PC-9 (cell line): ENCODE results near the gene DLG2. TPM values are rescaled to one million over a fixed set of nuclear protein-coding genes. Genes with fewer than 3 reads are reported as not detected.
"Not testable (repeated sequence)": the region's sequence is repeated elsewhere in the genome, so short reads cannot be mapped to it uniquely, and the experiment has no call there.

Source experiments
- Bru-seq: library from RNA; stranded (reverse); fragments of 400-500 nt; gene quantifications from one replicate; lab custom pipeline; 2021; lab: Mats Ljungman, UMichigan
- BruChase-seq, 2 experiments: library from RNA; stranded (reverse); fragments of 400-500 nt; gene quantifications; one replicate each; lab custom pipeline; 2021; lab: Mats Ljungman, UMichigan
- BruUV-seq: library from RNA; stranded (reverse); fragments of 400-500 nt; replicated peaks from 2 replicates; lab custom pipeline; 2021; lab: Mats Ljungman, UMichigan
- CTCF ChIA-PET: fragments of 300-600 bp; sonication (Branson Sonifier 250); formaldehyde crosslinking; loops from one replicate; lab custom pipeline; 2022; ENCODE audit warnings: antibody characterized with exemption; lab: Charles Lee
- POLR2A ChIA-PET: fragments of 300-600 bp; sonication (Branson Sonifier 250); formaldehyde crosslinking; loops from one replicate; lab custom pipeline; 2022; ENCODE audit warnings: antibody characterized with exemption; ENCODE audit not compliant: unreplicated experiment; lab: Charles Lee
- DNase-seq, 2 experiments: peaks; one replicate each; pipeline versions ENCODE4 v3.0.0 to v3.0.0-alpha.2; 2015 to 2022; ENCODE audit warnings: mixed read lengths in 1 of 2
- H2AFZ ChIP-seq: fragments of 200-600 bp; sonication (generic); 2 replicates; pipeline ENCODE4 v1.8.1; 2017; ENCODE audit warnings: antibody characterized with exemption
- H3F3A ChIP-seq: fragments of 200-600 bp; sonication (generic); 2 replicates; pipeline ENCODE4 v1.8.1; 2017; ENCODE audit warnings: antibody characterized with exemption, mild to moderate bottlenecking, low read depth; ENCODE audit not compliant: insufficient read depth
- H3K27ac ChIP-seq: fragments of 200-600 bp; sonication (generic); 2 replicates; pipeline ENCODE4 v1.6.1; 2016; ENCODE audit warnings: mixed run types
- H3K27me3 ChIP-seq: fragments of 200-600 bp; sonication (generic); 2 replicates; pipeline ENCODE4 v1.6.1; 2016; ENCODE audit warnings: low read depth, mixed run types; ENCODE audit not compliant: insufficient read depth
- H3K36me3 ChIP-seq: fragments of 200-600 bp; sonication (generic); 2 replicates; pipeline ENCODE4 v1.6.1; 2016; ENCODE audit warnings: low read depth, mixed run types
- H3K4me1 ChIP-seq: fragments of 200-600 bp; sonication (generic); replicated peaks from 2 replicates; pipeline ENCODE4 v1.6.1; 2016; ENCODE audit warnings: mixed run types; ENCODE audit not compliant: insufficient read depth
- H3K4me2 ChIP-seq: fragments of 200-600 bp; sonication (generic); 2 replicates; pipeline ENCODE4 v1.6.1; 2017; ENCODE audit warnings: mixed run types
- H3K4me3 ChIP-seq: fragments of 200-600 bp; sonication (generic); 2 replicates; pipeline ENCODE4 v1.6.1; 2016; ENCODE audit warnings: mixed run types
- H3K79me2 ChIP-seq: fragments of 200-600 bp; sonication (generic); 2 replicates; pipeline ENCODE4 v1.6.1; 2017; ENCODE audit warnings: low read depth, mixed run types
- H3K9me2 ChIP-seq: fragments of 200-600 bp; sonication (generic); 2 replicates; pipeline ENCODE4 v1.8.1; 2017; ENCODE audit warnings: mild to moderate bottlenecking; ENCODE audit not compliant: insufficient read depth
- H3K9me3 ChIP-seq: fragments of 200-600 bp; sonication (generic); 2 replicates; pipeline ENCODE4 v1.8.1; 2016; ENCODE audit warnings: low read depth; ENCODE audit not compliant: insufficient read depth
- H4K20me1 ChIP-seq: fragments of 200-600 bp; sonication (generic); 2 replicates; pipeline ENCODE4 v1.8.1; 2017; ENCODE audit not compliant: insufficient read depth
- EZH2 ChIP-seq: fragments of 200-600 bp; sonication (generic); IDR thresholded peaks from 2 replicates; pipeline ENCODE4 v1.8.0; 2017; ENCODE audit warnings: antibody characterized with exemption, low read depth
- intact Hi-C: fragments of 100-400 bp; cut with micrococcal nuclease; formaldehyde crosslinking; loops from one replicate; pipeline ENCODE4 v1.10.0; 2022; ENCODE audit not compliant: unreplicated experiment
- long read RNA-seq: library from polyadenylated mRNA; stranded (forward); transcript quantifications from one replicate; pipeline ENCODE4 v2.0.0, GENCODE V29; 2022
- total RNA-seq: library from RNA; stranded (reverse); gene quantifications from 2 replicates; pipeline ENCODE4 v1.2.3, GENCODE V29; 2021
- TF ChIP-seq, protein P1 (sequence below): fragments of 200-600 bp; sonication (generic); conservative IDR thresholded peaks from 2 replicates; pipeline ENCODE4 v1.6.1; 2017; ENCODE audit warnings: mixed run types, antibody characterized with exemption, mild to moderate bottlenecking, moderate library complexity

DLG2 gene
- total RNA-seq: 4.4 and 6.4 TPM in 2 replicates
- Bru-seq, nascent RNA: percentile 31 among the genes with signal in this experiment
- BruChase-seq, experiment 1, labeled RNA remaining after a 2-hour chase: percentile 40 among the genes with signal in this experiment
- percentile 39 among the genes with signal in this experiment for BruChase-seq, experiment 2, labeled RNA remaining after a 6-hour chase
- long read RNA-seq, partial matches to known transcripts: 0 of 2 reads
- long read RNA-seq, other reads (novel, unspliced or antisense): 2 of 2 reads

DNA sequence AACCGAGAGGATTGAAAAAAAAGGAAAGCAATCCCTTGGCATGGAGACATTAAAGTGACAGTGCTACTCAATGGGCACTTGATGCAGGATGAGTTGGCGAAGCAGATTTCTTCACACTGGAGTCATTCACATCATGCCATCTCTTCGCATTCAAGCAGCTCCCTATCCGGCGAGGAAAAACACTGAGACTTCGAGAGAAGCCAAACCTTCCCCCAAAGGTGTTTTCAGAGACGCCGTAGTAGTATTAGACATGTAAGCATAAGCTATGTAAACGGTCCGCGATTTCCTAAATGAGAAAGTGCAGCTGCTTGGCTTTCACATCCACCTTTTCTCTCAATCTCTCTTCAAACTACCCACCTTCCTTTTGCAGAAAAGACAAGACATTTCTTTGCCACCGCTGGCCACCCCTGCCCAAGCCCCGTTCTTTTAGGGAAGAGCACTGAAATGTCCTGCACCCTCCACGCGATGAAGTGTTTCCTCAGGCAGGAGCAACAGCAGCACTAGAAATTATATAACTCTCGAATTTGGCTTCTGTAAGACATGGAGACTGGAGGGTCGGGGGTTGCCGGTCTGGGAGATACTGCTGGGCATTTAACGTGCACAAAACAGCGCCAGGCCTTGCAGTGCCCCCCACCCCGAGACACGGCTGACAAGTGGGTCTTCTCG is at the start of gene DLG2:
DLG2 (minus strand) TSS at position 13 of the 666 bp plus-strand sequence.
- TSS peak; percentile 83 for BruUV-seq
- DNase-seq: peak; percentile 11 to 65

GRCh38 chr11:85673393-85673792 is 46.2 kb upstream of the DLG2 start:
- no peaks in the 10 kb centered on the region for H3K4me1 ChIP-seq
- no peaks in the 10 kb centered on the region for H3K36me3 ChIP-seq
- no peak overlapping the region for H3K4me3 ChIP-seq
- no TSS peak for BruUV-seq
- no peaks in the 10 kb centered on the region for H3K79me2 ChIP-seq
- no peak for TF ChIP-seq EZH2
- no peaks in the 10 kb centered on the region for H4K20me1 ChIP-seq
- no peak overlapping the region for H3K4me2 ChIP-seq
- H3K9me3 ChIP-seq: peaks cover 10% of the 10 kb centered on the region; the same call in 1 of the 2 replicates
- intact Hi-C loops: no loop called here
- DNase-seq: peak in 1 of 2 experiments; percentile 17
- H3K27me3 ChIP-seq: no peaks in the 10 kb centered on the region
- H3F3A ChIP-seq: no peaks in the 10 kb centered on the region
- POLR2A ChIA-PET: no interaction called here
- CTCF ChIA-PET: no interaction called here
- H2AFZ ChIP-seq: no peak overlapping the region
- no peaks in the 10 kb centered on the region; the same call in 1 of the 2 replicates for H3K9me2 ChIP-seq
- H3K27ac ChIP-seq: no peak overlapping the region

More for the DNA sequence above, at the start of gene DLG2:
- Histone ChIP-seq H3K36me3 (peaks cover 14% of the 10 kb centered on the region), H4K20me1 (no peaks in the 10 kb centered on the region), H3K4me3 (peak within 1 kb of the TSS; percentile 79), H3F3A (peaks cover 6% of the 10 kb centered on the region; the same call in 1 of the 2 replicates), H3K9me3 (no peaks in the 10 kb centered on the region), H3K9me2 (no peaks in the 10 kb centered on the region), H3K79me2 (peaks cover 44% of the 10 kb centered on the region), H3K27ac (peak within 1 kb of the TSS; percentile 35), H3K27me3 (no peaks in the 10 kb centered on the region), H3K4me1 (peaks cover 29% of the 10 kb centered on the region), H2AFZ (peak within 1 kb of the TSS; percentile 89), H3K4me2 (peak within 1 kb of the TSS; percentile 84)
- intact Hi-C loops: loop anchor here (10.0 kb wide), 1 partner anchor 217 kb away; no protein-coding TSS in a partner anchor
- TF ChIP-seq, protein P1, sequence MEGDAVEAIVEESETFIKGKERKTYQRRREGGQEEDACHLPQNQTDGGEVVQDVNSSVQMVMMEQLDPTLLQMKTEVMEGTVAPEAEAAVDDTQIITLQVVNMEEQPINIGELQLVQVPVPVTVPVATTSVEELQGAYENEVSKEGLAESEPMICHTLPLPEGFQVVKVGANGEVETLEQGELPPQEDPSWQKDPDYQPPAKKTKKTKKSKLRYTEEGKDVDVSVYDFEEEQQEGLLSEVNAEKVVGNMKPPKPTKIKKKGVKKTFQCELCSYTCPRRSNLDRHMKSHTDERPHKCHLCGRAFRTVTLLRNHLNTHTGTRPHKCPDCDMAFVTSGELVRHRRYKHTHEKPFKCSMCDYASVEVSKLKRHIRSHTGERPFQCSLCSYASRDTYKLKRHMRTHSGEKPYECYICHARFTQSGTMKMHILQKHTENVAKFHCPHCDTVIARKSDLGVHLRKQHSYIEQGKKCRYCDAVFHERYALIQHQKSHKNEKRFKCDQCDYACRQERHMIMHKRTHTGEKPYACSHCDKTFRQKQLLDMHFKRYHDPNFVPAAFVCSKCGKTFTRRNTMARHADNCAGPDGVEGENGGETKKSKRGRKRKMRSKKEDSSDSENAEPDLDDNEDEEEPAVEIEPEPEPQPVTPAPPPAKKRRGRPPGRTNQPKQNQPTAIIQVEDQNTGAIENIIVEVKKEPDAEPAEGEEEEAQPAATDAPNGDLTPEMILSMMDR: no peak
- TF ChIP-seq EZH2: no peak
- ChIA-PET CTCF (no interaction called here), POLR2A (interaction anchor here (0.6 to 1.2 kb wide), 7 partner anchors 217 to 938 kb away, joined by 3 to 9 read pairs (median 3); partner anchors contain the start of gene EED)

DNA sequence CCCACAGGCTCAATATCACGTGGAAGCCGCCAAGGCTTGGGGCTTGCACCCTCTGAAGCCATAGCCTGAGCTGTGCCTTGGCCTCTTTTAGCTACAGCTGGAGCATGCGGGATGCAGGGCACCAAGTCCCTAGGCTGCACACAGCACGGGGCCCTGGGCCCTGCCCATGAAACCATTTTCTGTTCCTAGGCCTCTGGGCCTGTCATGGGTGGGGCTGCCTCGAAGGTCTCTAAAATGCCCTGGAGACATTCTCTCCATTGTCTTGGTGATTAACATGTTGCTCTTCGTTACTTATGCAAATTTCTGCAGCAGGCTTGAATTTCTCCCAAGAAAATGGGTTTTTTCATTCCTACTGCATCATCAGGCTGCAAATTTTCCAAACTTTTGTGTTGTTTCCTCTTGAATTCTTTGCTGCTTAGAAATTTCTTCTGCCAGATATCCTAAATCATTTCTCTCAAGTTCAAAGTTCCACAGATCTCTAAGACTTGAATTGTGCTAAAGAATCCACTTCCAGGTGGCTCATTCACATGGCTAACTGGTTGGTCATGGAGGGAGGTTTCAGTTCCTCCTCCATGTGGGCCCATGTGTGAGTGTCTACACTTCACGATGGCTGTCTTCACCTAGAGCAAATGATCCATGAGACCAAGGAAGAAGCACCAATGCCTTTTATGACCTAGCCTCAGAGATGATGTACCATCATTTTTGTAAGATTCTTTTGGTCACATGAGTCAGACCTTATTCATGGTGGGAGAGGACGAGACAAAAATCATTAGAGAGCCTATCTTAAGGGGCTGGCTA is 45.2 kb upstream of the DLG2 start:
- Histone ChIP-seq H4K20me1 (no peaks in the 10 kb centered on the region), H3K36me3 (no peaks in the 10 kb centered on the region), H3K9me3 (peaks cover 10% of the 10 kb centered on the region; the same call in 1 of the 2 replicates), H3K9me2 (no peaks in the 10 kb centered on the region; the same call in 1 of the 2 replicates), H2AFZ (no peak overlapping the region), H3K4me1 (no peaks in the 10 kb centered on the region), H3K27me3 (no peaks in the 10 kb centered on the region), H3K79me2 (no peaks in the 10 kb centered on the region), H3K4me3 (no peak overlapping the region), H3F3A (no peaks in the 10 kb centered on the region), H3K4me2 (no peak overlapping the region), H3K27ac (no peak overlapping the region)
- intact Hi-C loops: no loop called here
- TF ChIP-seq EZH2: no peak
- TF ChIP-seq, protein P1: no peak
- CTCF ChIA-PET: no interaction called here
- POLR2A ChIA-PET: no interaction called here
- peak in 1 of 2 experiments; percentile 34 for DNase-seq
- BruUV-seq: no TSS peak

- H3K4me1 ChIP-seq, H3K9me3 ChIP-seq, intact Hi-C loops, H3K79me2 ChIP-seq, H2AFZ ChIP-seq, H3K36me3 ChIP-seq, H4K20me1 ChIP-seq, H3K27me3 ChIP-seq, H3K9me2 ChIP-seq, DNase-seq, H3K4me2 ChIP-seq, H3F3A ChIP-seq, BruUV-seq, H3K27ac ChIP-seq, H3K4me3 ChIP-seq, POLR2A ChIA-PET: not testable (repeated sequence)
- CTCF ChIA-PET: interaction anchor here (1.1 kb wide), 1 partner anchor 20 kb away, joined by 3 read pairs; no protein-coding TSS in a partner anchor
These were observed 44.0 kb upstream of the DLG2 start for GRCh38 chr11:85670949-85671663.
